ENCODE data around the gene VKORC1.
"Not testable (repeated sequence)": the region's sequence is repeated elsewhere in the genome, so short reads cannot be mapped to it uniquely, and the experiment has no call there.

Gene VKORC1

GRCh38 chr16:31094424-31095120, at the start of gene VKORC1:
Gene VKORC1, minus strand, starts transcription at chr16:31094797. Its CDS starts 68 bp downstream, at chr16:31094729.
- H3K27ac ChIP-seq (ENCODE audit: low read depth, low read length): peak within 1 kb of the TSS; percentile 80
- peaks cover 3% of the 10 kb centered on the region for H3K4me1 ChIP-seq (ENCODE audit: control insufficient read depth, insufficient read depth, low read length)
- peak within 1 kb of the TSS; percentile 72 for H3K9ac ChIP-seq (ENCODE audit: low read depth, low read length)
- peaks cover 22% of the 10 kb centered on the region for H3K36me3 ChIP-seq (ENCODE audit: control insufficient read depth, insufficient read depth, low read length)
- H3K27me3 ChIP-seq (ENCODE audit: control insufficient read depth, insufficient read depth, low read length): no peaks in the 10 kb centered on the region
- peak within 1 kb of the TSS; percentile 95 for H3K4me3 ChIP-seq (ENCODE audit: low read depth, low read length)
- no peaks in the 10 kb centered on the region for H3K9me3 ChIP-seq (ENCODE audit: control insufficient read depth, insufficient read depth, low read length)

- no peak overlapping the region for H3K4me3 ChIP-seq (ENCODE audit: low read depth, low read length)
- no peak overlapping the region for H3K27ac ChIP-seq (ENCODE audit: low read depth, low read length)
- no peaks in the 10 kb centered on the region for H3K36me3 ChIP-seq (ENCODE audit: control insufficient read depth, insufficient read depth, low read length)
- H3K27me3 ChIP-seq (ENCODE audit: control insufficient read depth, insufficient read depth, low read length): peaks cover 25% of the 10 kb centered on the region
- H3K9me3 ChIP-seq (ENCODE audit: control insufficient read depth, insufficient read depth, low read length): no peaks in the 10 kb centered on the region
- no peak overlapping the region for H3K9ac ChIP-seq (ENCODE audit: low read depth, low read length)
- H3K4me1 ChIP-seq (ENCODE audit: control insufficient read depth, insufficient read depth, low read length): peaks cover 14% of the 10 kb centered on the region
Measured at GRCh38 chr16:31143694-31144148, 49.1 kb upstream of the VKORC1 start.

GRCh38 chr16:31143011-31143693, 48.6 kb upstream of the VKORC1 start:
- peak overlapping the region; percentile 42; the same call in 1 of the 2 replicates for H3K4me3 ChIP-seq (ENCODE audit: low read depth, low read length)
- no peaks in the 10 kb centered on the region for H3K9me3 ChIP-seq (ENCODE audit: control insufficient read depth, insufficient read depth, low read length)
- no peaks in the 10 kb centered on the region for H3K36me3 ChIP-seq (ENCODE audit: control insufficient read depth, insufficient read depth, low read length)
- H3K4me1 ChIP-seq (ENCODE audit: control insufficient read depth, insufficient read depth, low read length): peaks cover 20% of the 10 kb centered on the region
- peaks cover 25% of the 10 kb centered on the region for H3K27me3 ChIP-seq (ENCODE audit: control insufficient read depth, insufficient read depth, low read length)
- H3K27ac ChIP-seq (ENCODE audit: low read depth, low read length): no peak overlapping the region
- H3K9ac ChIP-seq (ENCODE audit: low read depth, low read length): no peak overlapping the region

- H3K4me1 ChIP-seq (ENCODE audit: control insufficient read depth, insufficient read depth, low read length): peaks cover 21% of the 10 kb centered on the region
- H3K27me3 ChIP-seq (ENCODE audit: control insufficient read depth, insufficient read depth, low read length): peaks cover 18% of the 10 kb centered on the region
- no peaks in the 10 kb centered on the region for H3K9me3 ChIP-seq (ENCODE audit: control insufficient read depth, insufficient read depth, low read length)
- H3K36me3 ChIP-seq (ENCODE audit: control insufficient read depth, insufficient read depth, low read length): no peaks in the 10 kb centered on the region
- peak overlapping the region; percentile 48 for H3K4me3 ChIP-seq (ENCODE audit: low read depth, low read length)
- H3K27ac ChIP-seq (ENCODE audit: low read depth, low read length): peak overlapping the region; percentile 80
- H3K9ac ChIP-seq (ENCODE audit: low read depth, low read length): peak overlapping the region; percentile 22; the same call in 1 of the 2 replicates
Measured at GRCh38 chr16:31142109-31143010, 47.8 kb upstream of the VKORC1 start.

GRCh38 chr16:31141489-31142108, 47.0 kb upstream of the VKORC1 start:
- Histone ChIP-seq H3K4me1 (ENCODE audit: control insufficient read depth, insufficient read depth, low read length) (peaks cover 21% of the 10 kb centered on the region), H3K36me3 (ENCODE audit: control insufficient read depth, insufficient read depth, low read length) (no peaks in the 10 kb centered on the region), H3K27me3 (ENCODE audit: control insufficient read depth, insufficient read depth, low read length) (peaks cover 11% of the 10 kb centered on the region), H3K4me3 (ENCODE audit: low read depth, low read length) (peak overlapping the region; percentile 48), H3K9me3 (ENCODE audit: control insufficient read depth, insufficient read depth, low read length) (no peaks in the 10 kb centered on the region), H3K27ac (ENCODE audit: low read depth, low read length) (peak overlapping the region; percentile 80), H3K9ac (ENCODE audit: low read depth, low read length) (no peak overlapping the region)

- peaks cover 11% of the 10 kb centered on the region for H3K27me3 ChIP-seq (ENCODE audit: control insufficient read depth, insufficient read depth, low read length)
- H3K27ac ChIP-seq (ENCODE audit: low read depth, low read length): peak overlapping the region; percentile 80
- peaks cover 21% of the 10 kb centered on the region for H3K4me1 ChIP-seq (ENCODE audit: control insufficient read depth, insufficient read depth, low read length)
- H3K9me3 ChIP-seq (ENCODE audit: control insufficient read depth, insufficient read depth, low read length); H3K36me3 ChIP-seq (ENCODE audit: control insufficient read depth, insufficient read depth, low read length); H3K9ac ChIP-seq (ENCODE audit: low read depth, low read length); H3K4me3 ChIP-seq (ENCODE audit: low read depth, low read length): not testable (repeated sequence)
Measured at GRCh38 chr16:31141071-31141469, 46.5 kb upstream of the VKORC1 start.

GRCh38 chr16:31138621-31139578, 44.3 kb upstream of the VKORC1 start:
- H3K4me3 ChIP-seq (ENCODE audit: low read depth, low read length): no peak overlapping the region
- peaks cover 11% of the 10 kb centered on the region for H3K27me3 ChIP-seq (ENCODE audit: control insufficient read depth, insufficient read depth, low read length)
- H3K27ac ChIP-seq (ENCODE audit: low read depth, low read length): peak overlapping the region; percentile 66
- H3K36me3 ChIP-seq (ENCODE audit: control insufficient read depth, insufficient read depth, low read length): no peaks in the 10 kb centered on the region
- peaks cover 33% of the 10 kb centered on the region for H3K4me1 ChIP-seq (ENCODE audit: control insufficient read depth, insufficient read depth, low read length)
- H3K9ac ChIP-seq (ENCODE audit: low read depth, low read length): no peak overlapping the region
- no peaks in the 10 kb centered on the region for H3K9me3 ChIP-seq (ENCODE audit: control insufficient read depth, insufficient read depth, low read length)

- H3K27me3 ChIP-seq (ENCODE audit: control insufficient read depth, insufficient read depth, low read length); H3K27ac ChIP-seq (ENCODE audit: low read depth, low read length); H3K9me3 ChIP-seq (ENCODE audit: control insufficient read depth, insufficient read depth, low read length); H3K9ac ChIP-seq (ENCODE audit: low read depth, low read length); H3K4me3 ChIP-seq (ENCODE audit: low read depth, low read length): not testable (repeated sequence)
- H3K4me1 ChIP-seq (ENCODE audit: control insufficient read depth, insufficient read depth, low read length): peaks cover 41% of the 10 kb centered on the region
- H3K36me3 ChIP-seq (ENCODE audit: control insufficient read depth, insufficient read depth, low read length): peaks cover 15% of the 10 kb centered on the region
Measured at GRCh38 chr16:31136822-31137499, 42.4 kb upstream of the VKORC1 start.

GRCh38 chr16:31136287-31136662, 41.7 kb upstream of the VKORC1 start:
- Histone ChIP-seq H3K27ac (ENCODE audit: low read depth, low read length) (no peak overlapping the region), H3K4me3 (ENCODE audit: low read depth, low read length) (no peak overlapping the region), H3K4me1 (ENCODE audit: control insufficient read depth, insufficient read depth, low read length) (peaks cover 37% of the 10 kb centered on the region), H3K9ac (ENCODE audit: low read depth, low read length) (no peak overlapping the region), H3K27me3 (ENCODE audit: control insufficient read depth, insufficient read depth, low read length) (no peaks in the 10 kb centered on the region), H3K9me3 (ENCODE audit: control insufficient read depth, insufficient read depth, low read length) (no peaks in the 10 kb centered on the region), H3K36me3 (ENCODE audit: control insufficient read depth, insufficient read depth, low read length) (peaks cover 22% of the 10 kb centered on the region)

All from HUES48 (cell line).